ENCODE results near the gene CPLX3. TPM values are rescaled to one million over a fixed set of nuclear protein-coding genes. Genes with fewer than 3 reads are reported as not detected.
A peak's percentile ranks its signal among the peaks of the same experiment; 100 is the strongest.
"Not testable (repeated sequence)": the region's sequence is repeated elsewhere in the genome, so short reads cannot be mapped to it uniquely, and the experiment has no call there.

CPLX3 gene
- total RNA-seq, 1 donor from 2014 or later = not detected

GRCh38 chr15:74783808-74784175 lies 42.6 kb upstream of the CPLX3 start:
- Mint-ChIP-seq H3K27ac (ENCODE audit: unreplicated experiment) (peak overlapping the region; percentile 57), H3K4me1 (peaks cover 66% of the 10 kb centered on the region), H3K27me3 (ENCODE audit: low read depth) (peaks cover 3% of the 10 kb centered on the region), H3K4me3 (peak overlapping the region; percentile 89), H3K9me3 (no peaks in the 10 kb centered on the region), H3K36me3 (ENCODE audit: low read depth) (no peaks in the 10 kb centered on the region)
- no peak for DNase-seq (ENCODE audit: low read depth, low spot score)
- TF ChIP-seq CTCF (conservative IDR thresholded peaks at IDR 0.05) = no peak

GRCh38 chr15:74784426-74785193 lies 41.8 kb upstream of the CPLX3 start:
- no peaks in the 10 kb centered on the region for H3K9me3 Mint-ChIP-seq
- H3K4me3 Mint-ChIP-seq = peak overlapping the region; percentile 84
- DNase-seq (ENCODE audit: low read depth, low spot score) = no peak
- H3K4me1 Mint-ChIP-seq = peaks cover 64% of the 10 kb centered on the region
- H3K27ac Mint-ChIP-seq (ENCODE audit: unreplicated experiment) = no peak overlapping the region
- H3K27me3 Mint-ChIP-seq (ENCODE audit: low read depth) = peaks cover 3% of the 10 kb centered on the region
- no peaks in the 10 kb centered on the region for H3K36me3 Mint-ChIP-seq (ENCODE audit: low read depth)
- no peak for TF ChIP-seq CTCF (conservative IDR thresholded peaks at IDR 0.05)

- H3K27ac Mint-ChIP-seq (ENCODE audit: unreplicated experiment) = no peak overlapping the region
- no peaks in the 10 kb centered on the region for H3K36me3 Mint-ChIP-seq (ENCODE audit: low read depth)
- peaks cover 61% of the 10 kb centered on the region for H3K4me1 Mint-ChIP-seq
- DNase-seq (ENCODE audit: low read depth, low spot score) = no peak
- no peak for TF ChIP-seq CTCF (conservative IDR thresholded peaks at IDR 0.05)
- H3K9me3 Mint-ChIP-seq = no peaks in the 10 kb centered on the region
- H3K27me3 Mint-ChIP-seq (ENCODE audit: low read depth) = peaks cover 3% of the 10 kb centered on the region
- peak overlapping the region; percentile 84 for H3K4me3 Mint-ChIP-seq
Measured at GRCh38 chr15:74785194-74786032, 41.0 kb upstream of the CPLX3 start.

GRCh38 chr15:74786081-74786480 lies 40.3 kb upstream of the CPLX3 start:
- H3K27ac Mint-ChIP-seq (ENCODE audit: unreplicated experiment); H3K36me3 Mint-ChIP-seq (ENCODE audit: low read depth): not testable (repeated sequence)

DNA sequence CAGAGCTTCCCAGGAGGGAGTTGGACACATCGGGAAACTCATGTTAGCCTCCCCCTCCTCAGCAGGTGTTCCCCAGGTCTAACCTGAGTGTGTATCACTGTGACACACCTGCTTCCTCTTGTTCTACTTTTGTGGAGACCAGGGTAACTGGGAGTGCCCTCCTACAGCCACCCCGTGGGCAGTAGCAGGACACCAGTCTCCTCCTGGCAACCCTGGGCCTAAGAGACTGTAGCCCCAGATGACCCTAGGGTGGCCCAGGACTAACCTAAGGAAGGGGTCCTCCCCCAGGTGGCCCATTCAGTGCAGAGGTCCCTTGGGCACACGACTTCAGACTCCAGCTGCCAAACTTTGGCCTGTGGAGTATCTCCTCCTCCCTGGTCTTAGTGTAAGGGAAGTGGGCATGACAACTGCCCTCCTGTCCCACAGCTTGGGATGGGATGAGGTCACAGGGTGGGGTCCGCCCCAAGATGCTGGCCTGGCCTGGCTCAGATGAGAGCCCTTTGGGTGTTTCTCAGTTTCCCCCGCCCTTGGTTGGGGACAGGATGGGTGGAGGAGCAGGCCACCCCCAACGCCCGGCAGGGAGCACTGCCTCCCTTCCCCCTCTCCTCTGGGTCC lies 39.8 kb upstream of the CPLX3 start:
- no peak for DNase-seq (ENCODE audit: low read depth, low spot score)
- no peaks in the 10 kb centered on the region for H3K9me3 Mint-ChIP-seq
- no peak for TF ChIP-seq CTCF (conservative IDR thresholded peaks at IDR 0.05)
- no peaks in the 10 kb centered on the region for H3K27me3 Mint-ChIP-seq (ENCODE audit: low read depth)
- no peak overlapping the region for H3K27ac Mint-ChIP-seq (ENCODE audit: unreplicated experiment)
- H3K4me3 Mint-ChIP-seq = peak overlapping the region; percentile 9
- peaks cover 61% of the 10 kb centered on the region for H3K4me1 Mint-ChIP-seq
- no peaks in the 10 kb centered on the region for H3K36me3 Mint-ChIP-seq (ENCODE audit: low read depth)

More at GRCh38 chr15:74786081-74786480, 40.3 kb upstream of the CPLX3 start:
- DNase-seq (ENCODE audit: low read depth, low spot score); H3K27me3 Mint-ChIP-seq (ENCODE audit: low read depth); H3K9me3 Mint-ChIP-seq: not testable (repeated sequence)
- H3K4me3 Mint-ChIP-seq = peak overlapping the region; percentile 57
- H3K4me1 Mint-ChIP-seq = peaks cover 61% of the 10 kb centered on the region
